GM18498 (cell line): ENCODE data around the gene TLE5.
A peak's percentile ranks its signal among the peaks of the same experiment; 100 is the strongest.
"Not testable (repeated sequence)": the region's sequence is repeated elsewhere in the genome, so short reads cannot be mapped to it uniquely, and the experiment has no call there.

Experiments used
- ATAC-seq: cut with Tn5 transposase; IDR thresholded peaks from one replicate; pipeline ENCODE4 v1.9.1; 2021; ENCODE audit warnings: mild to moderate bottlenecking, moderate library complexity; ENCODE audit not compliant: unreplicated experiment

TLE5 gene

DNA sequence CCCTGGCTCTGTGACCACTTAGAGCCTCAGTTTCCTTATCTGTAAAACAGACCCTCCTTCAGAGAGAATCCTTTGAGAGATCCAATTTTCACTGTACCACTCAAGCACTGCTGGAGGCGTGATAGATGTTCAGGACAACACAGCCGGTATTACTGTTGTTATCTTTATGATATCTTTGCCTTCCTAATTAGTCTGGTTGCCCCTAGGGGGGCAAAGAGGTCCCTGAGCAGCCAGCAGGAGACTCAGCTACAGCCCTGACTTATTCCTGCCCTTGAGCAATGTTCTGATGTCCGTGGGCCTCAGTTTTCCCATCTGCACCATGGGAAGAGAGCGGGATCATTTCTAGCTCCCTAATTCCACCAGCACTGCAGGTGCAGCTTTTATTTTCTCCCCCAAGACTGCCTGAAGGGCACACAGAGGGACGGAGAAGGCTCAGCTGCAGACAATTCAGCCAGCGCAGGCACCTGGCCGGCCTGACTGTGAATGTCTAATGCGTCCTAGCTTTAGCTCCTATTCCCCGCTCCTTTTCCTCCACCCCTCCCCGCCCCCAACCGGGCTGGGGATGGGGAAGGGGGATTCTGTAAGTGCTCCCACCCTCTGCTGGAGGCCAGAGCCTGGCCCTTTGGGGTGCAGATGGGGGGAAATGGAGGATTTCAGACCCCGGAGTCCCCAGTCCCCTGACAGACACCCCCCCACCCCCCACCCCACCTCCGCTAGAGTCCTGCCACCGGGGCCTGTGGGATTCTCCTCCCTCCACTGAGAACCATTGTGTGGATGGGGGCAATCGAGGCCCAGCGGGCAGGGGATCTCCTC lies 16.2 kb downstream of the TLE5 start:
- ATAC-seq, result no peak

DNA sequence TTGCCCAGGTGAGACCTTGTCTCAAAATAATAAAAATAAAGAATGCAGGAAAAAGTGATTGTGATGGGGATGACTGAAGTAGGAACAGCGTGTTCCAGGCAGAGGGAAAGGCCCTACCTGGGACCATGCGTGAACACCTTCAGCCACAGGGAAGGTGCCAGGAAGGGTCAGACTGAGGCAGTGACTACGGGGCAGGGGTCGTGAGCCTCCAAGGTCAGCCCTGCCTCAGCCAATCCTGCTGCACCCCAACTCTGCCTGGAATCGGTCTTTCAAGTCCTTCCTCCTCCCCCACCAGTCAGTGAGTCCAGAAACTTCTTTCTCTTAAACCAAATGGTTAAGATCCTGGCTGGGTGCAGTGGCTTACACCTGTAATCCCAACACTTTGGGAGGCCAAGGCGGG lies 17.1 kb downstream of the TLE5 start:
- ATAC-seq, result no peak

DNA sequence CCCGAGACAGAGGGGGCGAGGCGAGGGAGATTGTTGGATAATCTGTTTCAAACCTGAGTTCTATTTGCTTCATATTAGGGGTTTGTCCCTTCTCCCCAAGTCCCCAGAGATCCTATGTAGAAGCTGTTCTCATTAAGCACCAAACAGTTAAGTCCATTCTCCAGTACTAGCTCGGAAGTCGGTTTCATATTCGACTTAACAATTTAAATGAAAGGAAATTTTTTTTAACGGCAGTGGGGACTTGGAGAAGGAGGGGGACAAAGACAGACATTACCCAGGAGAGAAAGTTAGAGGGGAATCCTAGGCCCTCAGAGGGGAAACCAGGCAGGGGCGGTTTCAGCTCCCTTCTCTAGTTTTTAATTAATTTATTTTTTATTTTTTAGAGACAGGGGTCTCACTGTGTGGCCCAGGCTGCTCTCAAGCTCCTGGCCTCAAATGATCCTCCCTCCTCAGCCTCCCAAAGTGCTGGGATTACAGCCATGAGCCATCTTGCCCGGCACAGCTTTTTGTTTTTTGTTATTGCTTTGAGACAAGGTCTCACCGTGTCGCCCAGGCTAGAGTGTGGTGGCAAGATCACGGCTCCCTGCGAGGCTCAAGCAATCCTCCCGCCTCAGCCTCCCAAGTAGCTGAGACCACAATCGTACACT lies 19.6 kb downstream of the TLE5 start:
- no peak for ATAC-seq

- no peak for ATAC-seq
Measured at GRCh38 chr19:3041761-3042620, 20.3 kb downstream of the TLE5 start.

GRCh38 chr19:3041327-3041726 lies 21.0 kb downstream of the TLE5 start:
- no peak for ATAC-seq

GRCh38 chr19:3039641-3040077 lies 22.6 kb downstream of the TLE5 start:
- ATAC-seq, result no peak

DNA sequence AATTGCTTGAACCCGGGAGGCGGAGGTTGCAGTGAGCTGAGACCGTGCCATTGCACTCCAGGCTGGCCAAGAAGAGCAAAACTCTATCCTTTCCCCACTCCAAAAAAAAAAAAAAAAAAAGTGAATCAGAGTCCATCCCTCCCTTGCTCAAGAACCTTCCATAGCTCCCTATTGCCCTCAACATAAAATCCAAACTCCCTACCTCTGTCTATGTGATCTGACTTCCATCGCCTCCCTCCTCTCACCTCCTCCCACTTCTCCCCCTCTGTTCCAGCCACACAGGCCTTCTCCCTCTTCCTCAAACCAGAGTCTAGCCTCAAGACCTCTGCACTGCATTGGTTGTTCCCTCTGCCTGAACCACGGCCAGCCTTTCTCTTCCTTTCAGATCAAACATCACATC lies 23.2 kb downstream of the TLE5 start:
- no peak for ATAC-seq

DNA sequence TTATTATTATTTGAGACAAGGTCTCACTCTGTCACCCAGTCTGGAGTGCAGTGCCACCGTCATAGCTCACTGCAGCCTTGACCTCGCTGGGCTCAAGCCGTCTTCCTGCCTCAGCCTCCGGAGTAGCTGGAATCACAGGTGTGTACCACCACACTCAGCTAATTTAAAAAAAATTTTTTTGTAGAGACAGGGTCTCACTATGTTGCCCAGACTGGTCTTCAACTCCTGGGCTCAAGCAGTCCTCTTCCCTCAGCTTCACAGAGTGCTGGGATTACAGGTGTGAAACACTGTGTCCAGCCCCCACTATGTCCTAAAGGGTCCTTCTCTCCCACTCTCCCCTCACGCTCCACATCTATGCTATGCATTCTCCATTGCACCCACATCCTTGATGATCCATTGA lies 24.1 kb downstream of the TLE5 start:
- no peak for ATAC-seq

DNA sequence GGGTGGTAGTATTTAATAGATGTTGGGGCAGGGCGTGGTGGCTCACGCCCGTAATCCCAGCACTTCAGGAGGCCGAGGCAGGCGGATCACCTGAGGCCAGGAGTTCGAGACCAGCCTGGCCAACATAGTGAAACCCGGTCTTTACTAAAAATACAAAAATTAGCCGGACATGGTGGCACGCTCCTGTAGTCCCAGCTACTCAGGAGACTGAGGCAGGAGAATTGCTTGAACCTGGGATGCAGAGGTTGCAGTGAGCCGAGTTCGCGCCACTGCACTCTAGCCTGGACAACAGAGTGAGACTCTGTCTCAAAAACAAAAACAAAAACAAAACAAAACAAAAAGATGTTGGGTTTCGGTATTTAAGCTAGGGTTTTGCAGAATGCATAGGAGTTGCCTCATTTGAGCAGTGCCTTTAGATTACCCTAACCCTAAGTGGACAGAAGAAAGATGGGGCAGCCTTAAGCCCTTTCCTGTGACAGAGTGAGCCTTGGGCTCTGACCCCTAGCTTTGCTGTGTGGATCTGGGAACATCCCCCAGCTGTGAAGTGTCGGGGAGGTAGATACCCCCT lies 25.2 kb downstream of the TLE5 start:
- not testable (repeated sequence) for ATAC-seq

- ATAC-seq, result peak; percentile 42
Measured at GRCh38 chr19:3036119-3036976, 25.9 kb downstream of the TLE5 start.

- peak; percentile 85 for ATAC-seq
Measured at GRCh38 chr19:3035542-3036118, 26.7 kb downstream of the TLE5 start.

GRCh38 chr19:3034656-3035541 lies 27.4 kb downstream of the TLE5 start:
- ATAC-seq, result no peak

- no peak for ATAC-seq
Measured at GRCh38 chr19:3034406-3034655, 28.0 kb downstream of the TLE5 start.

GRCh38 chr19:3033595-3034405 lies 28.5 kb downstream of the TLE5 start:
- no peak for ATAC-seq

DNA sequence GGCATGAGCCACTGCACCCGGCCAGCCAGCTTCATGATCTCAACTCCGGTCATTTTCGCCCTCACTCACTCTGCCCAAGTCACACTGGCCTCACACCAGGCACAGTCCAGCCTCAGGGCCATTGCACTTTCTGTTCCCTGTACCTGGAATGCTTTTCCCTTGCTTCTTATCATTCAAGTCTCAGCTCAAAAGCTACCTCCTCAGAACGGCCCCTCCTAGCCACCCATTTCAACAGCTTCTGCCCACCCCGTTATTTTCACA lies 30.8 kb downstream of the TLE5 start:
- no peak for ATAC-seq

- no peak for ATAC-seq
Measured at GRCh38 chr19:3029065-3029923, 33.0 kb downstream of the TLE5 start, which contains the start of gene TLE2. Gene TLE2 (minus strand): TSS chr19:3029280. CDS start chr19:3028904, 376 bp downstream.

- no peak for ATAC-seq
Measured at GRCh38 chr19:3028305-3029064, 33.8 kb downstream of the TLE5 start.
